Stomach smooth muscle (tissue), 2 donors: ENCODE measurements around the gene OR10D3.

Experiments
- H3K27ac ChIP-seq: one replicate; pipeline ENCODE4 v1.7.0; 2013; ENCODE audit warnings: mild to moderate bottlenecking, low read length, inconsistent platforms
- H3K27me3 ChIP-seq, 2 donors: one replicate each; pipeline ENCODE4 v1.7.0; 2013; ENCODE audit warnings: low read length in 2 of 2; ENCODE audit not compliant: insufficient read depth in 2 of 2, control insufficient read depth in 1 of 2
- H3K36me3 ChIP-seq, 2 donors: one replicate each; pipeline ENCODE4 v1.7.0; 2013; ENCODE audit warnings: low read length in 2 of 2; ENCODE audit not compliant: control insufficient read depth in 2 of 2, insufficient read depth in 2 of 2
- H3K4me1 ChIP-seq: one replicate; pipeline ENCODE4 v1.7.0; 2013; ENCODE audit warnings: low read length; ENCODE audit not compliant: control insufficient read depth, insufficient read depth
- H3K4me3 ChIP-seq, 2 donors: one replicate each; pipeline ENCODE4 v1.7.0; 2013; ENCODE audit warnings: low read length in 2 of 2
- H3K9ac ChIP-seq, 2 donors: one replicate each; pipeline ENCODE4 v1.7.0; 2013; ENCODE audit warnings: low read length in 2 of 2, mild to moderate bottlenecking in 1 of 2
- H3K9me3 ChIP-seq, 2 donors: one replicate each; pipeline ENCODE4 v1.7.0; 2013; ENCODE audit warnings: low read length in 2 of 2; ENCODE audit not compliant: control insufficient read depth in 2 of 2
- donor health status: healthy.
- donor health status: Pancreatic carcinoma.

The OR10D3 gene

DNA sequence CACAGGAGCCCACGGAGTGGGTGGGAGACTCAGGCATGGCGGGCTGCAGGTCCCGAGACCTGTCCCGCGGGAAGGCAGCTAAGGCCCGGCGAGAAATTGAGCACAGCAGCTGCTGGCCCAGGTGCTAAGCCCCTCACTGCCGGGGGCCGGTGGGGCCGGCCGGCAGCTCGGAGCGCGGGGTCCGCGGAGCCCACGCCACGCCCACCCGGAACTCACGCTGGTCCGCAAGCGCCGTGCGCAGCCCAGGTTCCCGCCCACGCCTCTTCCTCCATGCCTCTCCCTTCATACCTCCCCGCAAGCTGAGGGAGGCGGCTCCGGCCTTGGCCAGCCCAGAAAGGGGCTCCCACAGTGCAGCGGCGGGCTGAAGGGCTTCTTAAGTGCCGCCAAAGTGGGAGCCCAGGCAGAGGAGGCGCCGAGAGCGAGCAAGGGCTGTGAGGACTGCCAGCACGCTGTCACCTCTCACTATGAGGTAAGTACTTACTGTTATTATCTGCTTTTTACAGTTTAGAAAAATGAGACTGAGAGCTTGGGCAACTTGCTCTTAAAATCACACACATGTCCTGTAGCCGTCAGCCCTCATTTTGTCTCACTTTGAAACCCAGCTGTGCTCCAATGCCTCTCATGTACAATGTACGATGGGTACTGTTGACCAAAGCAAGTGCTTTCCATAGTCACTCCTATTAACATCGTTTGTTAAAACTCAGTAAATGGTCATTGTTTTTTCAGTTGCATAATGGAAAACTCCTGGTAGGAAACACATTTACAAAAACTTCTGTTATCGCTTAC lies 12.2 kb upstream of the OR10D3 start:
- peaks cover 0 to 3% of the 10 kb centered on the region in 2 donors for H3K27me3 ChIP-seq
- no peak overlapping the region for H3K9ac ChIP-seq
- H3K4me1 ChIP-seq = no peaks in the 10 kb centered on the region
- H3K9me3 ChIP-seq = no peaks in the 10 kb centered on the region
- no peak overlapping the region for H3K27ac ChIP-seq
- H3K36me3 ChIP-seq = no peaks in the 10 kb centered on the region
- no peak overlapping the region for H3K4me3 ChIP-seq

DNA sequence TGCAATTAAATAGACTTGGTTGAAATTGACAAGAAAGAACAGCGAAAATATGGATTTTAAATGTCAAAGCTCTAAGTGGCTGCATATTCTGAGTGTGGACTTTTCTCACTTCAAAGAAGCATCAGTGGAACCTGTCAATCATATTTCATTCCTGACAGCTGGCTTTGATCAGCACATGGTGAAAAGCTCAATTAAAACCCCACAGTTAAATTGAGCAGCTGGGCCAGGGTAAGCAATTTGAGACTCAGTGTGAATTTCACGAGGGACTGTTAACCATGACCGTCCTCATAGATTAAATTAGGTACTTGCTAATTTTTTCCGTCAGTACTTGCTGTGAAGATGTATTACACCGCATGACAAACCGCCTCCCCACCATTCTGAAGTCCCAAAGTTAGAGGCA lies 11.0 kb upstream of the OR10D3 start:
- Histone ChIP-seq H3K9me3 (no peaks in the 10 kb centered on the region), H3K4me1 (no peaks in the 10 kb centered on the region), H3K9ac (no peak overlapping the region), H3K36me3 (no peaks in the 10 kb centered on the region), H3K27ac (no peak overlapping the region), H3K27me3 (peaks cover 0 to 3% of the 10 kb centered on the region in 2 donors), H3K4me3 (no peak overlapping the region)

DNA sequence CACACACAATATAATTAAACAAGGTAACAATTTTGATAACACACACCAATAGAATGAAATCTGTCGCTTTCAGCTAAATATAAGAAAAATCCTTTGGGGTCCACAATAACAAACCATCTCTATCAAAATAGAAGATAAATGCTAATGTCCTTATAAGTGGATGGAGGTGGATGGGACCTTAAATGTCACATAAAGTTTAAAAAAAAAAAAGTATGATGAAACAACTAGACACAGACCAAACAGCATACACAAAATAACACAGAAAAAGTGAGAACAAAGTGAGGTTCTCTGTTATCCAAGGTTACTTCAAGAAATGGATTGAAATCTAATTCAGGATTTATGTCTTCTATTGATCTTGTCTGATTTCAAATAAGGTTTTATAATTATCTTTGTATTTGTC lies 10.5 kb upstream of the OR10D3 start:
- no peak overlapping the region for H3K9ac ChIP-seq
- H3K4me3 ChIP-seq = no peak overlapping the region
- H3K27me3 ChIP-seq = peaks cover 0 to 3% of the 10 kb centered on the region in 2 donors
- no peak overlapping the region for H3K27ac ChIP-seq
- H3K4me1 ChIP-seq = no peaks in the 10 kb centered on the region
- H3K36me3 ChIP-seq = no peaks in the 10 kb centered on the region
- H3K9me3 ChIP-seq = no peaks in the 10 kb centered on the region

DNA sequence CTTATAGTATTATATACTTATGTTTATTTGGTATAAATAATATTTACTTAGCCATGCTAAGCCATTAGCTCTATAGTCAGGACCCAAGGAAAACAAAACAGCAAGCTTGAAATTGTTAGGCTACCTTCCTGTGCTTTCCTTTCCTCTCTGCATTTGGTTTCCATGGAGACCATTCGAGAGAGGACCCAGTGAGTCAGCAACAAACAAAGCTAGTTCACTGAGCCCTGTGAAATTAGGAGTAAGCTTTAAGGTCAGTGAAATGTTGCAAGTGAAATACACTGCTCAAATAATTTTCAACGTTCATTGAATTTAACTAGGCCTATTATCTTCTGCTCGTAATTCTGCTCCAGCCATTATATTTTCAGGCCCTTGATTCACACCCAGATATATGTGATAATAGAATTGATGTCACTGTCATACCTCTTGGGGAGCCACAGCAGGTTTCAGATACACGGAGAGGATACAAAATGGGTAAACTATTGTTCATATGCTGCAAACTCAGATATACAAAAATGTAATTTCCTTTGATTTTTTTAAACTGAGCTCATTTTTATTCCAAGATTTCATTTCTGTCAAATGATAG lies 9.1 kb upstream of the OR10D3 start:
- Histone ChIP-seq H3K27me3 (no peaks in the 10 kb centered on the region), H3K9ac (no peak overlapping the region), H3K4me1 (no peaks in the 10 kb centered on the region), H3K36me3 (no peaks in the 10 kb centered on the region), H3K4me3 (no peak overlapping the region), H3K9me3 (no peaks in the 10 kb centered on the region), H3K27ac (no peak overlapping the region)

DNA sequence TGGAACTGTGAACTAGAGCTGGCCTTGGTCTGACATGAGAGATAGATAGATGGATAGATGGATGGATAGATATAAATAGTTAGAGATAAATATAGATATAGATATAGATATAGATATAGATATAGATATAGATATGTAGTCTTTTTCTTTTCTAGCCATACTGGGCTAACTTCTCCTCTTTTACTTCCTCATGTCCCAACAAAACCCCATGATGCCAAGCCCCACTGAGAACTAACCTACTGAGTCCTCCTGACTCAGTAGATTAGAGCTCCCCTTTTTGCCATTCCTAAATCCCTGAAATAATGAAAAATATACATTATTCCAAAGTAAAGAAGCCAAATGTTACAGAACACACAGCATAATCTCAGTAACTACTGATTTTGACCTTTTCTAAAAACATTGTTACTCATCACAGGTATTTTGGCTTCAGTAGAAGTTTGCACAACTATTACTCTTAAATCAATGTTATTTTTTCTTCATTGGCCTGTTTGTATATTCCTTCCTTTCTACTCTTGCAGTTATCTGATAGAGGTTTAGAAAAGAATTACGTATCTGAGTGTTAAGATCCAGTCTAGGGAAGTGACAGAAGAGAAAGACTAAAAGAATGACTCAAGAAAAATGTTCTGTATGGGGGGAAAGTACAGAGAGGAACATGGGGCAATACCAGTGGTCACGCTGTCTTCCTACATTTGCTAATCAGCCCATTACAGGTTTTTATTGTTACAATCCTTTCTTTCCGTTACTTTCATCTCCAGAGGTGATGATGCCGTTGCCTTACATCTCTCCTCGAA lies 6.0 kb upstream of the OR10D3 start:
- Histone ChIP-seq H3K4me1 (no peaks in the 10 kb centered on the region), H3K27me3 (no peaks in the 10 kb centered on the region), H3K36me3 (no peaks in the 10 kb centered on the region), H3K4me3 (no peak overlapping the region), H3K9ac (no peak overlapping the region), H3K9me3 (no peaks in the 10 kb centered on the region), H3K27ac (no peak overlapping the region)

DNA sequence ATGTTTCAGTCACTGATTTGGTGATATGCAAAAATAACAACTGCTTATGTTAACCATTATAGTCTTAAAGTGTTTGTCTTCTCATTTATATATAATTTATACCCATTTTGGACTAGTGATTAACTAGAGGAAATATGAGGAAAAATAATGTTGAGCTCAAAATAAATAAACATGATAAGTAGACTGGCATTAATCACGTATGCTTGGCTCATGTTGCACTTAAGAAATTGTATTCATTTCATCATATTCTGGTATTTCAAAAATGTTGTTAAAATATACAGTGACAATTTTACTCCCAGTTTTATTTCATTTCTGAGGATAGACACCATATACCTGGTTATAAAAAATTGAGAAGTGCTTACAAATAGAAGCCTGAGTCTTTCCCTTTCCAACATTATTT lies 3.8 kb upstream of the OR10D3 start:
- H3K27me3 ChIP-seq = no peaks in the 10 kb centered on the region
- H3K36me3 ChIP-seq = no peaks in the 10 kb centered on the region
- no peak overlapping the region for H3K4me3 ChIP-seq
- H3K27ac ChIP-seq = no peak overlapping the region
- H3K4me1 ChIP-seq = no peaks in the 10 kb centered on the region
- H3K9me3 ChIP-seq = no peaks in the 10 kb centered on the region
- H3K9ac ChIP-seq = no peak overlapping the region

DNA sequence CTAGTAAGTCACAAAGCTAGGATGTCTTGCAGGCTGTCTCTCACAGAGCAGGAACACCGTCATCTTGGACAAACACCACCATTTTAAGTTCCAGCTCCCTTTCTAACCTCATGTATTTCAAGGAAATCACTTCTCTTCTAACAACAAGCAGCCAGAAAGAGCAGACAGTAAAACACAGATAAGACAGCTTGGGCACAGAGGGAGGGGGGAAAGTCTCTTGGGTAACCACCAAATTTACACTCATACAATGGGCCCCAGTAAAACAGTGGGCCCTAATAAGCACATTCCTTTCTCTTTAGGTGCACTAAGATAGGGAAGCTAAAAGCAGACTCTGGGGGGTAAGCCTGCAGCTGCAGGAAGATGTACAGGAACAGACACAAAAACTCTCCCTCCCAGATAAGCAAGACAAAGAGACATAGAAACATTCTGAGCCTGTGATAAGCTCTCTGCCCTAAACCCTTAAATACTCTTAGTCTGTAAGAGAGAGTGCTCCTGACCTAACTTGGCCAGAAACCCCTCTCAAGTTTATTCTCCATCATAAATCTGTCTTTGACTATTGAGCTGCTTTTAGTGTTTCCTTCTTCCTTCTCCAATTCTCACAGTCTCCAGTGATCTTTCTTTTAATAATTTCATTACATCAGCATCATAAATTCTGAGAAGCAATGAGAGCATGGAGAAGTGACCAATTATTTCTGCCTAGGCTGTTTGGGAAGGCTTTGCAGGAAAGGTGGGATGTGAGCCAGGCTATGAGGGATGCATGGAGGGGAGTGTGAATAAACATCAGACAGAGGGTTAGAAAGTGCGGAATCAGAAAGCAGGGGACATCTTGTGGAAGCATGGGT lies 7.4 kb downstream of the OR10D3 start:
- H3K4me3 ChIP-seq = no peak overlapping the region
- no peak overlapping the region for H3K9ac ChIP-seq
- peaks cover 0 to 2% of the 10 kb centered on the region in 2 donors for H3K9me3 ChIP-seq
- no peak overlapping the region for H3K27ac ChIP-seq
- H3K4me1 ChIP-seq = no peaks in the 10 kb centered on the region
- H3K27me3 ChIP-seq = no peaks in the 10 kb centered on the region
- no peaks in the 10 kb centered on the region for H3K36me3 ChIP-seq

DNA sequence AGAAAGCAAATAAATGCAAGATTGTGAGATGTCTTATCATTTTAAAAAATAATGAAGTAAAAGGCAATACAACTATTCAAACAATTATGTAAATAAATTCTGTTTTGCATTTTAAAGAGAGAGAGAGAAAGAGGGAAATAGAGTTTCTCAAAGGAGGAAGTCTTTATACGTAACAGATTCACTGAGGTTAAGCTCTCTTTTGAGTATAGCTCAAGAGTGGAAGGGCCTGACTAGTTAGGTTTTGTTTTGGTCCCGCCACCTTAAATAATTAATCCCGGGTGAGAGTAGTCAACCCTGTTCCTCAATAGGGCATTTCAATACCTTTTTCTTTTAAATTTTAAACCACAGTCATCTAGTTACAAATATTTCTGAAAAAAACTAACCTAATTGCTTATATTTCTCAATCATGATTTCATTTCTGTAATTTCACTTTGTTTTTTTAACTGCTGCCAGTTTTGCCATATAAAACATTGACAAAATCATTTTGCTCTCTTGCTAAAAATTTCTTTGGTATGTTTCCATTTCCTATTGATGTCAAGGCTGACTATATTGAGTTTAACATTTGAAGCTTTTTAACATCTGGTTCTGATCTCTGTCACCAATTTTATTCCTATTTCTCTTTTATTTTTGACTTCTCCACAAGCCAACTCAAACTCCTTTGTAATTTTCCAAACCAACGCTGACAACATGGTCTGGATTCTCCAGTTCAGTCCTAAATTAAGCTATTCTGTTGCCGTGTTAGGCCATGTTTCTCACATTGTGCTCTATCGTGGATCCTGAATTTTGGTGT lies 10.3 kb downstream of the OR10D3 start:
- H3K9me3 ChIP-seq = peaks cover 0 to 2% of the 10 kb centered on the region in 2 donors
- no peak overlapping the region for H3K4me3 ChIP-seq
- H3K4me1 ChIP-seq = no peaks in the 10 kb centered on the region
- no peaks in the 10 kb centered on the region for H3K27me3 ChIP-seq
- H3K9ac ChIP-seq = no peak overlapping the region
- H3K27ac ChIP-seq = no peak overlapping the region
- H3K36me3 ChIP-seq = no peaks in the 10 kb centered on the region

DNA sequence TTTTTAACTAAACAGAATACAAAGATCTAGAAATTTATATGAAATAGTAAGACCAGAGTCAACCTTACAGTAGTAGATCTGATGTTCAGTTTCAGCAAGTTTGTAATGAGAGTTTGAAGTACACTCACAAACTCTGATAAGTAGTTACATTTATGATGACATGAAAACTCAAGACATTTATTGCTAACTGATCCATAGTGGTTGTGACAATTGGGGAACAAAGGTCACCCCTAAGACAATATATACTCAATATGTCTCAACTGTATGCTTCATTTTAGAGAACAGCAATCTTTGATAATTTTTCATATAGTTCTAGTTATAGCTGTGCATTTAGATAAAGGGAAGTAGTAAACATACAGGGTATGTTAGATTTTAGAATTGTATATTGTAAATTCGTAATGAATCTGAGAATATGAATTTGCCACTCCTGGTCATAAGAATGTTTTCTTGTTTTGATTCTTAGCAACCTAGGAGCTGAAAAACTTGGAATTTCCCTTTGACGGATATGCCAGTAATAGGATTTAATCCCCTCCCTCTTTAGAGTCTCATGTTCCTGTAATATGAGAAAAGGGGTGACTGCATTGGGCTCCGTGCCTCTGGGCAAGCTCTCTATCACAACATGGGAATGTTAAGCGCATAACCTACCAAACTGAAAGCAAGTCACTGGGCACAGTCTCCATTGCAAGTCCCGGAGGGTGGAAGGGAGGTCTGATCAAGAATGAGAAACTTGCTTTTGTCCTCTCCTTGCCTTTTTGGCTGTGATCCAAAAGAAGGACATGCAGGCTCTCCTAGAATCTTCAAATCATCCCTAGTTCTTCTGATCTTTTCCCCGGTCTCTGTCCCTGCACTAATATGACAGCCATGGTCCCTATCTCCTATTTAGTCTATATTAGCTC lies 11.4 kb downstream of the OR10D3 start:
- no peak overlapping the region for H3K4me3 ChIP-seq
- no peaks in the 10 kb centered on the region for H3K4me1 ChIP-seq
- H3K27ac ChIP-seq = no peak overlapping the region
- H3K27me3 ChIP-seq = no peaks in the 10 kb centered on the region
- H3K36me3 ChIP-seq = no peaks in the 10 kb centered on the region
- H3K9ac ChIP-seq = no peak overlapping the region
- peaks cover 0 to 2% of the 10 kb centered on the region in 2 donors for H3K9me3 ChIP-seq
